HL-60 (cell line): Measurements from ENCODE around the gene ST6GALNAC2.

ENCODE experiments used
- CTCF ChIP-seq: IDR thresholded peaks from one replicate; pipeline ENCODE4 v1.5.1; 2011; ENCODE audit warnings: low read length, control low read depth, inconsistent platforms; ENCODE audit not compliant: insufficient read depth
- GABPA ChIP-seq: IDR thresholded peaks from 2 replicates; pipeline ENCODE4 v1.6.1; 2012; ENCODE audit warnings: low read depth
- POLR2AphosphoS5 ChIP-seq: IDR thresholded peaks from 2 replicates; pipeline ENCODE4 v1.6.1; 2012; ENCODE audit warnings: low read depth
- REST ChIP-seq: IDR thresholded peaks from 2 replicates; pipeline ENCODE4 v1.6.1; 2012; ENCODE audit warnings: low read depth; ENCODE audit not compliant: insufficient replicate concordance
- SPI1 ChIP-seq: IDR thresholded peaks from 2 replicates; pipeline ENCODE4 v1.6.1; 2012; ENCODE audit warnings: low read depth, mild to moderate bottlenecking, borderline replicate concordance

GRCh38 chr17:76557368-76558197 is 28.1 kb downstream of the ST6GALNAC2 start:
- TF ChIP-seq POLR2AphosphoS5 (peak; percentile 98), CTCF (peak; percentile 15), GABPA (no peak), REST (peak; percentile 70), SPI1 (no peak; the same call in 1 of the 2 replicates)
